ENCODE data around the gene ZDHHC15. TPM values are rescaled to one million over a fixed set of nuclear protein-coding genes. Genes with fewer than 3 reads are reported as not detected.

Gene ZDHHC15
- total RNA-seq, 1 experiment from 2014 or later = 0.05 TPM

GRCh38 chrX:75546724-75547511 is 24.1 kb upstream of the ZDHHC15 start:
- in situ Hi-C loops (cut with HindIII; ENCODE audit: low pct_unique_long_range_greater_than_20kb, low sequenced_read_pairs) = no loop called here
- CTCF ChIA-PET = no interaction called here
- intact Hi-C loops (cut with micrococcal nuclease; ENCODE audit: unreplicated experiment) = no loop called here
- no TSS peak for BruUV-seq (replicated peaks)
- no peaks in the 10 kb centered on the region for H3K36me3 ChIP-seq (ENCODE audit: control insufficient read depth, insufficient read depth, low read length)
- ATAC-seq (no peak), DNase-seq (ENCODE audit: low read depth, low spot score) (no peak)
- POLR2A ChIA-PET = no interaction called here
- no peaks in the 10 kb centered on the region for H3K4me1 ChIP-seq (ENCODE audit: control insufficient read depth, insufficient read depth, low read length)
- no peak overlapping the region for H3K4me3 ChIP-seq (ENCODE audit: low read depth in 2 of 2, low read length in 2 of 2)
- H3K27me3 ChIP-seq (ENCODE audit: control insufficient read depth, insufficient read depth, low read length) = no peaks in the 10 kb centered on the region
- TF ChIP-seq REST (IDR thresholded peaks at IDR 0.05; ENCODE audit: insufficient read depth in 1 of 2, low read depth in 2 of 2, low read length in 1 of 2) (no peak), POLR2AphosphoS5 (IDR thresholded peaks at IDR 0.05; ENCODE audit: low read depth, low read length) (no peak), SIN3A (IDR thresholded peaks at IDR 0.05; ENCODE audit: borderline replicate concordance, insufficient read depth, low read depth, low read length) (no peak), TCF7L2 (IDR thresholded peaks at IDR 0.05; ENCODE audit: low read depth, low read length) (no peak), CTCF (IDR thresholded peaks at IDR 0.05) (no peak)
- H3K27ac ChIP-seq (ENCODE audit: low read length) = no peak overlapping the region
- H3K9me3 ChIP-seq (ENCODE audit: control insufficient read depth, insufficient read depth, low read depth, low read length) = no peaks in the 10 kb centered on the region

GRCh38 chrX:75544786-75545185 is 21.9 kb upstream of the ZDHHC15 start:
- Histone ChIP-seq H3K36me3 (ENCODE audit: control insufficient read depth, insufficient read depth, low read length) (no peaks in the 10 kb centered on the region), H3K4me3 (ENCODE audit: low read depth in 2 of 2, low read length in 2 of 2) (no peak overlapping the region), H3K9me3 (ENCODE audit: control insufficient read depth, insufficient read depth, low read depth, low read length) (no peaks in the 10 kb centered on the region), H3K27me3 (ENCODE audit: control insufficient read depth, insufficient read depth, low read length) (no peaks in the 10 kb centered on the region), H3K4me1 (ENCODE audit: control insufficient read depth, insufficient read depth, low read length) (no peaks in the 10 kb centered on the region), H3K27ac (ENCODE audit: low read length) (no peak overlapping the region)
- no peak for DNase-seq (ENCODE audit: low read depth, low spot score)
- in situ Hi-C loops (cut with HindIII; ENCODE audit: low pct_unique_long_range_greater_than_20kb, low sequenced_read_pairs) (no loop called here), intact Hi-C loops (cut with micrococcal nuclease; ENCODE audit: unreplicated experiment) (no loop called here)
- POLR2A ChIA-PET = no interaction called here
- CTCF ChIA-PET = no interaction called here
- TF ChIP-seq POLR2AphosphoS5 (IDR thresholded peaks at IDR 0.05; ENCODE audit: low read depth, low read length) = no peak
- TF ChIP-seq REST (IDR thresholded peaks at IDR 0.05; ENCODE audit: insufficient read depth in 1 of 2, low read depth in 2 of 2, low read length in 1 of 2) = no peak
- TF ChIP-seq TCF7L2 (IDR thresholded peaks at IDR 0.05; ENCODE audit: low read depth, low read length) = no peak
- TF ChIP-seq CTCF (IDR thresholded peaks at IDR 0.05) = no peak
- TF ChIP-seq SIN3A (IDR thresholded peaks at IDR 0.05; ENCODE audit: borderline replicate concordance, insufficient read depth, low read depth, low read length) = no peak
- no peak for ATAC-seq
- no TSS peak for BruUV-seq (replicated peaks)
